Measurements from ENCODE around the gene NEGR1.

The NEGR1 gene

DNA sequence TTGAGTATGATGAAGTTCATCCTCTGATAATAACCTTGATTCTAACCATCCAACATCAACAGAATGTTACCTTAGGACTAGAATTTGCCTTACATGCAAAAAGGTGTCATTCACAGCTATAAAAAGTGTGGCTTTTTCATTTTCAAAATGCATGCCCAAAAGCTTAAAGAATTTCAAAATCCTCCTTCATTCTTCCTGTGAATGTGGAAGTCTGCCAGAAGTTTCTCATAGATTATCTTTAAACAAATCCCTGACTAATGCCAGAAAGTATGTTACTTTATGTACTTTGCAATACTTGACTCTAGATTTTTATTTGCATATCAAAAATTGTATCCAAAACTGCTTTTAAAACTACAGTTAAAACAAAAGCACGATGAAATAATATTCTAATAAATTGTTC, 930.9 kb downstream of the NEGR1 start:
- DNase-seq (ENCODE audit: low read depth), result peak; percentile 87

DNA sequence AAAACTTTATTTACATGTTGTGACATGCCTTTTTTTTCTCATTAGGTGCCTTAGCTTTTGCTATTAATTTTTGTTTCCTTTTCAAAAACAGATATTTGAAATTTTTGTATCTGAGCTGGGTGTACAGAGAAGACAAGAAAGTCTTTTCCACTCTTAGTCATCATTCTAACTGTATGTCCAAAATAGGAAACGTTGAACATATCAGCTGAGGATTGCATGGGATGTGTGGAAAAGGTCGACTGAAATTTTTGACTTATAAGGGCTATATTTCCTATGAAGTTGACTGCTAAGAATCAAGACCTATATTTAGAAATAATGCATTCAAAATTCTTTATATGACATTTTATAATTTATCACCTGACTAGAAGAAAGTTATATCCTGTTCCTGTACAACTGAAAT, 931.5 kb downstream of the NEGR1 start:
- DNase-seq (ENCODE audit: low read depth), result peak; percentile 71

DNA sequence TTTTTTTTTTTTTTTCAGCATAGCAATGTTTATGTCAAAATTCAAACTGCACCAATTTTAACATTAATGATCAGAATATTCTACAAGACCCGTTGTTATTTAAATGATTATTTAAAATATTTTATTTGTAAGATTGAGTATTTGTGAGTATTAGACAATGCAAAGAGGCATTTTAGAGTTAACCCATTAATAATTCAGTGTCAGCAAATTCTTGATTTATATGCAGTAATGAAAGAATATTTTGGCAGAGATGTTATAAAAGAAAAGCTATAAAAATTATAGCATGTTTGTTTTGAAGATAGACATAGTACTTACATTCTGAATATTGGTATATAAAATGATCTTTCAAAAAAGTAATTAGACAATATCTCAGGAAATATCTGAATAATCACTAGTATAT, 932.0 kb downstream of the NEGR1 start:
- no peak for DNase-seq (ENCODE audit: low read depth)

All from iris pigment epithelial cell (primary cell).